Thyroid gland (tissue), 4 donors: ENCODE measurements around the gene MIEF1.

Source experiments
- POLR2A ChIP-seq, 2 donors: fragments of 450-650 bp; IDR thresholded peaks; one replicate each; pipeline ENCODE4 v1.6.1; 2017; ENCODE audit warnings: antibody characterized with exemption in 2 of 2, mild to moderate bottlenecking in 2 of 2, moderate library complexity in 1 of 2
- TF ChIP-seq, protein P1 (sequence below), 6 experiments: fragments of 200-600 bp in 3 of 6; fragments of 450-650 bp in 3 of 6; sonication (generic) in 3 of 6; IDR thresholded peaks; one replicate each; pipeline ENCODE4 v1.5.1; 2016 to 2019; ENCODE audit warnings: antibody characterized with exemption in 6 of 6, mild to moderate bottlenecking in 2 of 6, inconsistent platforms in 1 of 6, moderate library complexity in 1 of 6

DNA sequence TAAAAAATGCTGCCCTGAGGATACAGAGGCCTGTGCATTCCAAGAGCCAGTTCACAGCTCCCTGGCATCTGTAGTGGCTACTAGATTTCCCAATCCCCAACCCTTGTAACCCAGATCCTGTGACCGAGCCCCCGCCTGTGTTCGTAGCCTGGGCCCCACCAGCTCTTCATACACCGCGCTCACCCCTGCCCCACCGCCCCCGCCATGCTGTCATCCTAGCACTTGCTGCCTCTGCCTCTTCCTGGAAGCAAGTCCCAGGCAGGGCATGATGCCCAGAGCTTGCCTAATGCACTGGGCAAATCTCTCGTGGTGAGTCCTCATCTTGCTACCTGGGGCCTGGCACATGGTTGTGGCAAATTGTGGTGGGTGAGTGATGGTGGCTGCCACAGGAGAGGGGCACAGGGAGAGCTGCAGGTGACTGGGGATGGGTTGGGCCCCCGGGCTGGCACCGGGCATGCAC, 38.1 kb upstream of the MIEF1 start:
- no peak for TF ChIP-seq POLR2A (IDR thresholded peaks at IDR 0.05)
- TF ChIP-seq, protein P1, sequence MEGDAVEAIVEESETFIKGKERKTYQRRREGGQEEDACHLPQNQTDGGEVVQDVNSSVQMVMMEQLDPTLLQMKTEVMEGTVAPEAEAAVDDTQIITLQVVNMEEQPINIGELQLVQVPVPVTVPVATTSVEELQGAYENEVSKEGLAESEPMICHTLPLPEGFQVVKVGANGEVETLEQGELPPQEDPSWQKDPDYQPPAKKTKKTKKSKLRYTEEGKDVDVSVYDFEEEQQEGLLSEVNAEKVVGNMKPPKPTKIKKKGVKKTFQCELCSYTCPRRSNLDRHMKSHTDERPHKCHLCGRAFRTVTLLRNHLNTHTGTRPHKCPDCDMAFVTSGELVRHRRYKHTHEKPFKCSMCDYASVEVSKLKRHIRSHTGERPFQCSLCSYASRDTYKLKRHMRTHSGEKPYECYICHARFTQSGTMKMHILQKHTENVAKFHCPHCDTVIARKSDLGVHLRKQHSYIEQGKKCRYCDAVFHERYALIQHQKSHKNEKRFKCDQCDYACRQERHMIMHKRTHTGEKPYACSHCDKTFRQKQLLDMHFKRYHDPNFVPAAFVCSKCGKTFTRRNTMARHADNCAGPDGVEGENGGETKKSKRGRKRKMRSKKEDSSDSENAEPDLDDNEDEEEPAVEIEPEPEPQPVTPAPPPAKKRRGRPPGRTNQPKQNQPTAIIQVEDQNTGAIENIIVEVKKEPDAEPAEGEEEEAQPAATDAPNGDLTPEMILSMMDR (IDR thresholded peaks at IDR 0.05), result no peak
